HEK293 (cell line): ENCODE measurements around the gene PPM1N.

Experiments
- CTCF ChIA-PET: fragments of 350-600 bp; formaldehyde crosslinking; extraction: SDS; loops from one replicate; lab custom pipeline; 2021; ENCODE audit warnings: antibody characterized with exemption; lab: Yijun Ruan, JAX
- POLR2A ChIA-PET: fragments of 300-600 bp; formaldehyde crosslinking; extraction: SDS; loops from one replicate; lab custom pipeline; 2020; ENCODE audit warnings: antibody characterized with exemption, inconsistent platforms; lab: Yijun Ruan, JAX
- H3K27ac ChIP-seq: fragments of 200-500 bp; sonication (Bioruptor generic); 2 replicates; pipeline ENCODE4 v1.5.1; 2014; ENCODE audit warnings: low read depth, low read length, control low read depth, inconsistent platforms; ENCODE audit errors: extremely low read depth
- H3K36me3 ChIP-seq, 2 experiments: fragments of 200-500 bp in 1 of 2; sonication (Bioruptor generic) in 1 of 2; 1 replicate in 1 of 2; 2 replicates in 1 of 2; pipeline ENCODE4 v1.5.1; 2014 to 2017; ENCODE audit warnings: inconsistent platforms in 2 of 2, low read length in 2 of 2; ENCODE audit not compliant: control insufficient read depth in 2 of 2, insufficient read depth in 1 of 2
- H3K4me1 ChIP-seq: fragments of 200-500 bp; sonication (Bioruptor generic); 2 replicates; pipeline ENCODE4 v1.5.1; 2014; ENCODE audit warnings: mild to moderate bottlenecking, low read length, inconsistent platforms; ENCODE audit not compliant: control insufficient read depth, insufficient read depth
- H3K4me3 ChIP-seq: 2 replicates; pipeline ENCODE4 v1.5.1; 2011; ENCODE audit warnings: low read depth, mild to moderate bottlenecking, control low read depth, low read length, moderate library complexity
- H3K9me3 ChIP-seq: fragments of 200-500 bp; sonication (Bioruptor generic); 2 replicates; pipeline ENCODE4 v1.5.1; 2014; ENCODE audit warnings: low read depth, low read length, inconsistent platforms; ENCODE audit not compliant: control insufficient read depth, insufficient read depth
- EGR2 ChIP-seq: fragments of 450-650 bp; formaldehyde crosslinking; IDR thresholded peaks from 2 replicates; pipeline ENCODE4 v1.5.1; 2016; ENCODE audit warnings: low read depth, missing biosample characterization, missing genetic modification characterization
- GLIS1 ChIP-seq: fragments of 450-650 bp; formaldehyde crosslinking; IDR thresholded peaks from 2 replicates; pipeline ENCODE4 v1.5.1; 2016; ENCODE audit warnings: missing biosample characterization, missing genetic modification characterization
- IKZF3 ChIP-seq: fragments of 450-650 bp; IDR thresholded peaks from 2 replicates; pipeline ENCODE4 v1.5.0; 2018; ENCODE audit warnings: missing biosample characterization, mild to moderate bottlenecking, missing genetic modification characterization, moderate library complexity
- KLF9 ChIP-seq: fragments of 450-650 bp; formaldehyde crosslinking; IDR thresholded peaks from 2 replicates; pipeline ENCODE4 v1.5.1; 2016; ENCODE audit warnings: missing biosample characterization, missing genetic modification characterization, low read depth
- RBAK ChIP-seq: fragments of 450-650 bp; formaldehyde crosslinking; IDR thresholded peaks from 2 replicates; pipeline ENCODE4 v1.5.1; 2016; ENCODE audit warnings: missing biosample characterization, missing genetic modification characterization
- SP2 ChIP-seq: fragments of 450-650 bp; formaldehyde crosslinking; IDR thresholded peaks from 2 replicates; pipeline ENCODE4 v1.5.1; 2016; ENCODE audit warnings: missing biosample characterization, missing genetic modification characterization
- SP3 ChIP-seq: fragments of 450-650 bp; formaldehyde crosslinking; IDR thresholded peaks from 2 replicates; pipeline ENCODE4 v1.5.1; 2016; ENCODE audit warnings: missing biosample characterization, missing genetic modification characterization
- WT1 ChIP-seq: fragments of 450-650 bp; formaldehyde crosslinking; IDR thresholded peaks from 2 replicates; pipeline ENCODE4 v1.5.1; 2016; ENCODE audit warnings: missing biosample characterization, missing genetic modification characterization
- ZBTB10 ChIP-seq: fragments of 450-650 bp; formaldehyde crosslinking; IDR thresholded peaks from 2 replicates; pipeline ENCODE4 v1.5.1; 2016; ENCODE audit warnings: missing biosample characterization, missing genetic modification characterization
- ZBTB26 ChIP-seq: fragments of 450-650 bp; formaldehyde crosslinking; optimal IDR thresholded peaks from 2 replicates; pipeline ENCODE3; 2016; ENCODE audit warnings: missing biosample characterization, mild to moderate bottlenecking, missing genetic modification characterization
- ZFHX2 ChIP-seq: fragments of 450-650 bp; formaldehyde crosslinking; conservative IDR thresholded peaks from 2 replicates; pipeline ENCODE4 v1.5.1; 2016; ENCODE audit warnings: missing biosample characterization, missing genetic modification characterization
- ZNF404 ChIP-seq: fragments of 450-650 bp; formaldehyde crosslinking; IDR thresholded peaks from 2 replicates; pipeline ENCODE4 v1.5.1; 2017; ENCODE audit warnings: missing biosample characterization, missing genetic modification characterization
- ZNF560 ChIP-seq: fragments of 450-650 bp; formaldehyde crosslinking; IDR thresholded peaks from 2 replicates; pipeline ENCODE4 v1.5.1; 2017; ENCODE audit warnings: missing biosample characterization, missing genetic modification characterization, borderline replicate concordance
- ZSCAN5A ChIP-seq: fragments of 450-650 bp; formaldehyde crosslinking; IDR thresholded peaks from 2 replicates; pipeline ENCODE4 v1.5.1; 2016; ENCODE audit warnings: missing biosample characterization, missing genetic modification characterization
- TF ChIP-seq, protein P1 (sequence below): fragments of 450-650 bp; formaldehyde crosslinking; conservative IDR thresholded peaks from 2 replicates; pipeline ENCODE4 v1.5.1; 2016; ENCODE audit warnings: low read depth, missing biosample characterization, missing genetic modification characterization

Gene PPM1N

GRCh38 chr19:45508417-45508860, 10.2 kb downstream of the PPM1N start:
- H3K4me3 ChIP-seq: peak overlapping the region; percentile 87
- H3K27ac ChIP-seq: peak overlapping the region; percentile 82
- ChIA-PET POLR2A (interaction anchor here (0.7 to 1.6 kb wide), 6 partner anchors 12 to 207 kb away, joined by 3 to 4 read pairs (median 3); no protein-coding TSS in a partner anchor), CTCF (interaction anchor here (0.8 to 1.8 kb wide), 6 partner anchors 11 to 133 kb away, joined by 3 to 10 read pairs (median 3); no protein-coding TSS in a partner anchor)
- TF ChIP-seq ZFHX2 (peak; percentile 43; the same call in 1 of the 2 replicates), RBAK (no peak), IKZF3 (tag by site-specific recombination) (peak; percentile 92), SP2 (tag by site-specific recombination) (peak; percentile 34; the same call in 1 of the 2 replicates), ZBTB10 (tag by site-specific recombination) (peak; percentile 1; the same call in 1 of the 2 replicates), SP3 (tag by site-specific recombination) (peak; percentile 48), EGR2 (tag by site-specific recombination) (peak; percentile 21), GLIS1 (tag by site-specific recombination) (no peak), KLF9 (peak; percentile 62; the same call in 1 of the 2 replicates), ZNF404 (tag by site-specific recombination) (no peak), ZSCAN5A (tag by site-specific recombination) (no peak), WT1 (no peak), ZBTB26 (tag by site-specific recombination) (peak; percentile 19), ZNF560 (tag by site-specific recombination) (no peak)
- TF ChIP-seq, protein P1, sequence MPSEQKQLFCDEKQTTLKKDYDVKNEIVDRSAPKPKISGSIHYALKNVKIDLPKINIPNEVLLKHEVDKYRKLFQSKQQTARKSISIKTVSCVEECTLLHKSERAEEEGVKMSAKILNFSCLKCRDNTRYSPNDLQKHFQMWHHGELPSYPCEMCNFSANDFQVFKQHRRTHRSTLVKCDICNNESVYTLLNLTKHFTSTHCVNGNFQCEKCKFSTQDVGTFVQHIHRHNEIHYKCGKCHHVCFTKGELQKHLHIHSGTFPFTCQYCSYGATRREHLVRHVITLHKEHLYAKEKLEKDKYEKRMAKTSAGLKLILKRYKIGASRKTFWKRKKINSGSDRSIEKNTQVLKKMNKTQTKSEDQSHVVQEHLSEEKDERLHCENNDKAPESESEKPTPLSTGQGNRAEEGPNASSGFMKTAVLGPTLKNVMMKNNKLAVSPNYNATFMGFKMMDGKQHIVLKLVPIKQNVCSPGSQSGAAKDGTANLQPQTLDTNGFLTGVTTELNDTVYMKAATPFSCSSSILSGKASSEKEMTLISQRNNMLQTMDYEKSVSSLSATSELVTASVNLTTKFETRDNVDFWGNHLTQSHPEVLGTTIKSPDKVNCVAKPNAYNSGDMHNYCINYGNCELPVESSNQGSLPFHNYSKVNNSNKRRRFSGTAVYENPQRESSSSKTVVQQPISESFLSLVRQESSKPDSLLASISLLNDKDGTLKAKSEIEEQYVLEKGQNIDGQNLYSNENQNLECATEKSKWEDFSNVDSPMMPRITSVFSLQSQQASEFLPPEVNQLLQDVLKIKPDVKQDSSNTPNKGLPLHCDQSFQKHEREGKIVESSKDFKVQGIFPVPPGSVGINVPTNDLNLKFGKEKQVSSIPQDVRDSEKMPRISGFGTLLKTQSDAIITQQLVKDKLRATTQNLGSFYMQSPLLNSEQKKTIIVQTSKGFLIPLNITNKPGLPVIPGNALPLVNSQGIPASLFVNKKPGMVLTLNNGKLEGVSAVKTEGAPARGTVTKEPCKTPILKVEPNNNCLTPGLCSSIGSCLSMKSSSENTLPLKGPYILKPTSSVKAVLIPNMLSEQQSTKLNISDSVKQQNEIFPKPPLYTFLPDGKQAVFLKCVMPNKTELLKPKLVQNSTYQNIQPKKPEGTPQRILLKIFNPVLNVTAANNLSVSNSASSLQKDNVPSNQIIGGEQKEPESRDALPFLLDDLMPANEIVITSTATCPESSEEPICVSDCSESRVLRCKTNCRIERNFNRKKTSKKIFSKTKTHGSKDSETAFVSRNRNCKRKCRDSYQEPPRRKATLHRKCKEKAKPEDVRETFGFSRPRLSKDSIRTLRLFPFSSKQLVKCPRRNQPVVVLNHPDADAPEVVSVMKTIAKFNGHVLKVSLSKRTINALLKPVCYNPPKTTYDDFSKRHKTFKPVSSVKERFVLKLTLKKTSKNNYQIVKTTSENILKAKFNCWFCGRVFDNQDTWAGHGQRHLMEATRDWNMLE (tag by site-specific recombination): no peak
- H3K36me3 ChIP-seq: no peaks in the 10 kb centered on the region
- H3K9me3 ChIP-seq: no peaks in the 10 kb centered on the region
- H3K4me1 ChIP-seq: peaks cover 15% of the 10 kb centered on the region
